ENCODE measurements around the gene ARHGAP19. TPM values are rescaled to one million over a fixed set of nuclear protein-coding genes. Genes with fewer than 3 reads are reported as not detected.

ARHGAP19 gene

GRCh38 chr10:97174941-97175340 is 117.5 kb downstream of the ARHGAP19 start:
- Histone ChIP-seq H3K9me3 (replicated peaks in 1 of 2; ENCODE audit: control insufficient read depth in 2 of 2, insufficient read depth in 1 of 2, low read depth in 1 of 2, low read length in 2 of 2) (no peaks in the 10 kb centered on the region), H3K4me2 (ENCODE audit: insufficient read depth, low read length, poor library complexity, severe bottlenecking) (no peak overlapping the region), H3K36me3 (replicated peaks in 1 of 2; ENCODE audit: control insufficient read depth in 2 of 2, insufficient read depth in 2 of 2, low read length in 2 of 2) (no peaks in the 10 kb centered on the region), H3K27me3 (ENCODE audit: control insufficient read depth in 3 of 3, insufficient read depth in 3 of 3, low read depth in 1 of 3, low read length in 3 of 3) (peaks cover 0 to 39% (median 26%) of the 10 kb centered on the region in 3 experiments), H3K79me1 (ENCODE audit: low read depth, low read length) (no peaks in the 10 kb centered on the region), H2AFZ (ENCODE audit: low read length) (no peak overlapping the region), H3K9ac (ENCODE audit: low read depth, low read length, poor library complexity) (no peak overlapping the region), H3K18ac (ENCODE audit: low read length) (no peak overlapping the region), H4K8ac (ENCODE audit: low read depth, low read length) (no peak overlapping the region), H3K27ac (replicated peaks; ENCODE audit: low read length) (no peak overlapping the region), H2BK12ac (ENCODE audit: low read length) (no peak overlapping the region), H3K4me1 (ENCODE audit: control insufficient read depth in 2 of 2, insufficient read depth in 1 of 2, low read depth in 1 of 2, low read length in 2 of 2) (peaks cover 3 to 4% of the 10 kb centered on the region in 2 donors), H2BK15ac (ENCODE audit: low read length) (no peak overlapping the region), H3K23ac (ENCODE audit: low read depth, low read length, poor library complexity) (no peak overlapping the region), H3K14ac (ENCODE audit: low read length) (no peak overlapping the region), H3K4ac (ENCODE audit: low read length) (no peak overlapping the region), H2BK5ac (ENCODE audit: low read length) (no peak overlapping the region), H3K4me3 (ENCODE audit: low read length in 2 of 2) (no peak overlapping the region), H2BK120ac (ENCODE audit: low read depth, low read length) (no peak overlapping the region), H4K91ac (ENCODE audit: low read depth, low read length, poor library complexity) (no peak overlapping the region), H2AK5ac (ENCODE audit: low read depth, low read length) (no peak overlapping the region)
- no peak for DNase-seq (ENCODE audit: low spot score)

- no peaks in the 10 kb centered on the region for H3K9me3 ChIP-seq (replicated peaks in 1 of 2; ENCODE audit: control insufficient read depth in 2 of 2, insufficient read depth in 1 of 2, low read depth in 1 of 2, low read length in 2 of 2)
- H2BK5ac ChIP-seq (ENCODE audit: low read length) = no peak overlapping the region
- no peak overlapping the region for H3K4me2 ChIP-seq (ENCODE audit: insufficient read depth, low read length, poor library complexity, severe bottlenecking)
- H3K4ac ChIP-seq (ENCODE audit: low read length) = no peak overlapping the region
- no peaks in the 10 kb centered on the region for H3K36me3 ChIP-seq (replicated peaks in 1 of 2; ENCODE audit: control insufficient read depth in 2 of 2, insufficient read depth in 2 of 2, low read length in 2 of 2)
- H3K79me1 ChIP-seq (ENCODE audit: low read depth, low read length) = no peaks in the 10 kb centered on the region
- H3K27ac ChIP-seq (replicated peaks; ENCODE audit: low read length) = no peak overlapping the region
- peak overlapping the region; percentile 14 for H3K23ac ChIP-seq (ENCODE audit: low read depth, low read length, poor library complexity)
- peak overlapping the region; percentile 74 for H3K18ac ChIP-seq (ENCODE audit: low read length)
- no CpG with 5 or more reads among the region's 5 CpGs for WGBS, 2 donors (ENCODE audit: extremely low coverage in 2 of 2, insufficient read length in 2 of 2, insufficient replicate concordance in 1 of 2)
- H3K4me1 ChIP-seq (ENCODE audit: control insufficient read depth in 2 of 2, insufficient read depth in 1 of 2, low read depth in 1 of 2, low read length in 2 of 2) = peaks cover 3% of the 10 kb centered on the region in 2 donors
- H3K9ac ChIP-seq (ENCODE audit: low read depth, low read length, poor library complexity) = no peak overlapping the region
- no peak overlapping the region for H2BK15ac ChIP-seq (ENCODE audit: low read length)
- DNase-seq (ENCODE audit: low spot score) = no peak
- no peak overlapping the region for H3K4me3 ChIP-seq (ENCODE audit: low read length in 2 of 2)
- no peak overlapping the region for H2AFZ ChIP-seq (ENCODE audit: low read length)
- no peak overlapping the region for H2BK120ac ChIP-seq (ENCODE audit: low read depth, low read length)
- H2AK5ac ChIP-seq (ENCODE audit: low read depth, low read length) = no peak overlapping the region
- peaks cover 0 to 33% (median 23%) of the 10 kb centered on the region in 3 experiments for H3K27me3 ChIP-seq (ENCODE audit: control insufficient read depth in 3 of 3, insufficient read depth in 3 of 3, low read depth in 1 of 3, low read length in 3 of 3)
- H4K91ac ChIP-seq (ENCODE audit: low read depth, low read length, poor library complexity) = no peak overlapping the region
- no peak overlapping the region for H4K8ac ChIP-seq (ENCODE audit: low read depth, low read length)
- peak overlapping the region; percentile 57 for H3K14ac ChIP-seq (ENCODE audit: low read length)
- no peak overlapping the region for H2BK12ac ChIP-seq (ENCODE audit: low read length)
Observed at GRCh38 chr10:97174276-97174775, 118.1 kb downstream of the ARHGAP19 start.

- peaks cover 0 to 23% (median 15%) of the 10 kb centered on the region in 3 experiments for H3K27me3 ChIP-seq (ENCODE audit: control insufficient read depth in 3 of 3, insufficient read depth in 3 of 3, low read depth in 1 of 3, low read length in 3 of 3)
- H3K4me3 ChIP-seq (ENCODE audit: low read length in 2 of 2) = no peak overlapping the region
- no peak overlapping the region for H2BK120ac ChIP-seq (ENCODE audit: low read depth, low read length)
- DNase-seq (ENCODE audit: low spot score) = no peak
- H3K18ac ChIP-seq (ENCODE audit: low read length) = no peak overlapping the region
- H3K9ac ChIP-seq (ENCODE audit: low read depth, low read length, poor library complexity) = no peak overlapping the region
- H3K9me3 ChIP-seq (replicated peaks in 1 of 2; ENCODE audit: control insufficient read depth in 2 of 2, insufficient read depth in 1 of 2, low read depth in 1 of 2, low read length in 2 of 2) = no peaks in the 10 kb centered on the region
- no peak overlapping the region for H2BK15ac ChIP-seq (ENCODE audit: low read length)
- peaks cover 3% of the 10 kb centered on the region in 2 donors for H3K4me1 ChIP-seq (ENCODE audit: control insufficient read depth in 2 of 2, insufficient read depth in 1 of 2, low read depth in 1 of 2, low read length in 2 of 2)
- H3K27ac ChIP-seq (replicated peaks; ENCODE audit: low read length) = no peak overlapping the region
- H4K91ac ChIP-seq (ENCODE audit: low read depth, low read length, poor library complexity) = no peak overlapping the region
- H3K23ac ChIP-seq (ENCODE audit: low read depth, low read length, poor library complexity) = no peak overlapping the region
- no peaks in the 10 kb centered on the region for H3K79me1 ChIP-seq (ENCODE audit: low read depth, low read length)
- no peak overlapping the region for H2BK12ac ChIP-seq (ENCODE audit: low read length)
- no peak overlapping the region for H2AK5ac ChIP-seq (ENCODE audit: low read depth, low read length)
- no peak overlapping the region for H2AFZ ChIP-seq (ENCODE audit: low read length)
- H2BK5ac ChIP-seq (ENCODE audit: low read length) = no peak overlapping the region
- no peak overlapping the region for H3K14ac ChIP-seq (ENCODE audit: low read length)
- WGBS, 2 donors (ENCODE audit: extremely low coverage in 2 of 2, insufficient read length in 2 of 2, insufficient replicate concordance in 1 of 2) = no CpG with 5 or more reads among the region's 6 CpGs
- H4K8ac ChIP-seq (ENCODE audit: low read depth, low read length) = no peak overlapping the region
- H3K4me2 ChIP-seq (ENCODE audit: insufficient read depth, low read length, poor library complexity, severe bottlenecking) = no peak overlapping the region
- H3K36me3 ChIP-seq (replicated peaks in 1 of 2; ENCODE audit: control insufficient read depth in 2 of 2, insufficient read depth in 2 of 2, low read length in 2 of 2) = no peaks in the 10 kb centered on the region
- H3K4ac ChIP-seq (ENCODE audit: low read length) = no peak overlapping the region
Observed at GRCh38 chr10:97173036-97173435, 119.4 kb downstream of the ARHGAP19 start.

Small RNA genes lying within 50 kb of the gene (small RNA-seq; reads per million reads assigned to genes)
- gene RF00017 (ENCODE audit: insufficient read depth) = not detected

Data from neuronal stem cell (in vitro differentiated cells).